Fibroblast of mammary gland (primary cell): ENCODE results near the gene DNAAF5.

Experiments used
- DNase-seq: peaks from one replicate; pipeline ENCODE4 v3.0.0-alpha.2; 2010; ENCODE audit warnings: low read depth
- H3K4me3 ChIP-seq: 2 replicates; pipeline ENCODE4 v1.5.1; 2011; ENCODE audit warnings: low read depth, mild to moderate bottlenecking, low read length, moderate library complexity; ENCODE audit not compliant: control insufficient read depth
- TF ChIP-seq, protein P1 (sequence below): conservative IDR thresholded peaks from 2 replicates; pipeline ENCODE4 v1.5.1; 2011; ENCODE audit warnings: low read depth, low read length, inconsistent platforms; ENCODE audit not compliant: control insufficient read depth, insufficient read depth

The DNAAF5 gene

GRCh38 chr7:734808-735207, 8.3 kb downstream of the DNAAF5 start:
- TF ChIP-seq, protein P1, sequence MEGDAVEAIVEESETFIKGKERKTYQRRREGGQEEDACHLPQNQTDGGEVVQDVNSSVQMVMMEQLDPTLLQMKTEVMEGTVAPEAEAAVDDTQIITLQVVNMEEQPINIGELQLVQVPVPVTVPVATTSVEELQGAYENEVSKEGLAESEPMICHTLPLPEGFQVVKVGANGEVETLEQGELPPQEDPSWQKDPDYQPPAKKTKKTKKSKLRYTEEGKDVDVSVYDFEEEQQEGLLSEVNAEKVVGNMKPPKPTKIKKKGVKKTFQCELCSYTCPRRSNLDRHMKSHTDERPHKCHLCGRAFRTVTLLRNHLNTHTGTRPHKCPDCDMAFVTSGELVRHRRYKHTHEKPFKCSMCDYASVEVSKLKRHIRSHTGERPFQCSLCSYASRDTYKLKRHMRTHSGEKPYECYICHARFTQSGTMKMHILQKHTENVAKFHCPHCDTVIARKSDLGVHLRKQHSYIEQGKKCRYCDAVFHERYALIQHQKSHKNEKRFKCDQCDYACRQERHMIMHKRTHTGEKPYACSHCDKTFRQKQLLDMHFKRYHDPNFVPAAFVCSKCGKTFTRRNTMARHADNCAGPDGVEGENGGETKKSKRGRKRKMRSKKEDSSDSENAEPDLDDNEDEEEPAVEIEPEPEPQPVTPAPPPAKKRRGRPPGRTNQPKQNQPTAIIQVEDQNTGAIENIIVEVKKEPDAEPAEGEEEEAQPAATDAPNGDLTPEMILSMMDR: no peak
- H3K4me3 ChIP-seq: no peak overlapping the region
- DNase-seq: no peak

- TF ChIP-seq, protein P1: no peak
- no peak for DNase-seq
- no peak overlapping the region for H3K4me3 ChIP-seq
Observed at GRCh38 chr7:738241-738640, 11.7 kb downstream of the DNAAF5 start.

DNA sequence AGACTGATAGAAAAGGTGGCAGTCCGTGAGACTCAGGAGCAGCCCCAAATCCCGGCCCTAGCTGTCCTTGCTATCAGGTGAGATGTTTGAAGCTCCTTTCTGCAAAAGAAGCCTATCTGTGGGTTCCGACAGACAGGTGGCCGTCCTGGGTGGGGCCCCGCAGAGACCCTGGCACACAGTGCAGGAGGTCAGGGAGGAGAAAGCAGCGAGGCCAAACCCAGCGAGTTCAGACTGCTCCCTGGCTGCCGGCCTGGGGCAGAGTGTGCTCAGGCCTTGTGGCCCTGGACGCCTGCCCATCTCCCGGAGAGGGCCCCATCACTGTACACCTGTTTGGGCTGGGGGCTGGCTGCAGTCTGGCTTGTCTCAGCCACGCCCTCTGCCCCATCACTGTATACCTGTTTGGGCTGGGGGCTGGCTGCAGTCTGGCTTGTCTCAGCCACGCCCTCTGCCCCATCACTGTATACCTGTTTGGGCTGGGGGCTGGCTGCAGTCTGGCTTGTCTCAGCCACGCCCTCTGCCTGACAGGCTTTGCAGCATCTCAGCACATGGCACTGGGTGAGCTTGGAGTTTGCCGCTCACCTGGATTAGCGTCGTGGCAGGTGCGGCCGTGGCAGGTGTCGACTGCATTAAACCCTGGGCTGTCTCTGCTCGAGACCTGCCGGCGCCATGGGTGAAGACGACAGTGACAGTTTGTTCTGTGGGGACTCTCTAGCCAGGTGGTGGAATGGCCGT, 12.4 kb downstream of the DNAAF5 start:
- H3K4me3 ChIP-seq: no peak overlapping the region
- no peak for DNase-seq
- TF ChIP-seq, protein P1: no peak

DNA sequence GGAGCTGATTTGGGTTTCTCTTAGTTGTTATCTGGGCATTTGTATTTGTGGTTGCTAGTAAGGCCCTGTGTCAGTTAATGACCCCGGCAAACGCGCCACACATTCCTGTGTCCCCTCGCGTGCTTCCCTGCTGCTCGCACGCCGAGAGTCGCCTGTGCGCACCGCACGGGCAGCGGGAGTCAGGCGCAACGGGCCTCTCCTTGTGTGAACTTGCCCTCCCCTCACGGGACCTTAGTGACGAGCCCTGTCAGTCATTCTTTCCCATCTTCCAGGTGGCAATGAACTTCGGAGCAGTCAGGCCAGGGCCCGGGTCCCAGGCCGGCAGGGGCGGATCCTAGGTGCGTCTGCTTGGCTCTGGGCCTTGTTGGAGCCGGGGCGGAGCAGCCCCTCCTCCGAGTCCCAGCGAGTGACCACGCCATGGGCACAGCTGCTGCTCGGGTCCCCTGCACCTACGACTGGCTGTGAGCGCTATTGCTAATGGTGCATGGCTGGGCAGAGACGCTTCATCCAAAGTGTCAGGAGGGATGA, 13.0 kb downstream of the DNAAF5 start:
- no peak overlapping the region for H3K4me3 ChIP-seq
- no peak for DNase-seq
- TF ChIP-seq, protein P1: no peak

DNA sequence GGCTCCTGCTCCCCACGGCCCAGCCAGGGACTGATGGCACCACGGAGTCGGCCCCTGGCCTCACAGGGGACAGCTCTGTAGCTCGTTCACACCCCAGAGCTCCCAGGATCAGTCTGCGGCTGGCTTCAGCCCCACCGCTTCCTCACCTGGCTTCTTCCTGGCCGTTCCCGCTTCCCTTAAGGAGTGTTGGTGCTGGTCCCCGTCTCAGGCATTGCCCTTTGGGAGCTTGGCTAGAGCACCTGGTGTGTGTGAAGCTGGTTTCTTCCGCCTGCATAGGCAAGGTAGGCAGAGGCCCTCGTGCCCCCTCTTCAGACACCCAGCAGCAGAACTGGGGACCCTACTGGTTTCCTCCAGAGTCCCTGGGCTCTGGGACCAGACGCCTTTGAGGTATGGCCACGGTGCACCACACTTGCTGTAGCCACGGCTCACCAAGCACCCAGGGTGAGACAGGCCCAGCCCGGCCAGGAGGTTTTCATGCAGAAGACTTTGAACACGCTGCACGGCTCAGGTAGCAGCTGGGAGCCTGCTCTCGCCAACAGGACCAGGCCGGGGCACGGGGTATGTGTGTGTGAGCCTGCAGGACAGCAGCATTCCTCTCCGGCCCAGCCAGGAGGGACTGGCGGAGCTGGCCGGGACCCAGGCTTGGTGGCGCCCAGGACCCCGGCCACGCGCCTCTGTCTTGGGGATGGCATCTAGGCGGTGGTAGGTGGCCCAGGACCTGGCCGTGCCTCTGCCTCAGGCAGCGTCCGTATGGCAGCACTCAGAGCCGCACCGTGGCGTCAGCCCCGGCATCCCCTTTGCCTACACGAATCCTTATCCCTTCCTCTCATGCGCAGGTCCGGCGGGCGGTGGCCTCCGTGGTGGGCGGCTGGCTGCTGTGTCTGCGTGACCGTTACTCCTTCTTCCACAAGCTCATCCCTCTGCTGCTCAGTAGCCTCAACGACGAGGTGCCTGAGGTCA, 13.8 kb downstream of the DNAAF5 start:
- no peak overlapping the region for H3K4me3 ChIP-seq
- DNase-seq: no peak
- TF ChIP-seq, protein P1: no peak

- no peak for DNase-seq
- TF ChIP-seq, protein P1: no peak
- no peak overlapping the region for H3K4me3 ChIP-seq
Observed at GRCh38 chr7:741191-741671, 14.7 kb downstream of the DNAAF5 start.
